Measurements from ENCODE around the gene LHFPL2. TPM values are rescaled to one million over a fixed set of nuclear protein-coding genes. Genes with fewer than 3 reads are reported as not detected.
"Not testable (repeated sequence)": the region's sequence is repeated elsewhere in the genome, so short reads cannot be mapped to it uniquely, and the experiment has no call there.

The LHFPL2 gene
- polyA plus RNA-seq, 1 of the 3 experiments (the other 2 are of a cell fraction), result 10.4 TPM

- TF ChIP-seq RXRA (IDR thresholded peaks at IDR 0.05; ENCODE audit: borderline replicate concordance, low read depth), result no peak
- no peak for TF ChIP-seq ELF1 (IDR thresholded peaks at IDR 0.05)
- TF ChIP-seq REST (IDR thresholded peaks at IDR 0.05; ENCODE audit: low read depth, low read length), result no peak
- TF ChIP-seq FOXJ3 (CRISPR knock-in tag; IDR thresholded peaks at IDR 0.05), result no peak
- no peak for TF ChIP-seq MAX (IDR thresholded peaks at IDR 0.05; ENCODE audit: low read depth)
- no peak for TF ChIP-seq ZBTB33 (IDR thresholded peaks at IDR 0.05; ENCODE audit: borderline replicate concordance, low read depth)
- TF ChIP-seq JUND (IDR thresholded peaks at IDR 0.05), result no peak
- no peak for TF ChIP-seq POLR2AphosphoS5 (IDR thresholded peaks at IDR 0.05; ENCODE audit: low read depth, low read length)
- H3K27ac ChIP-seq (ENCODE audit: low read depth in 2 of 2, low read length in 1 of 2), result no peak overlapping the region
- no peak for DNase-seq
- H3K4me3 ChIP-seq (ENCODE audit: low read depth in 2 of 2, low read length in 1 of 2), result no peak overlapping the region
- no peaks in the 10 kb centered on the region for H3K27me3 ChIP-seq (ENCODE audit: insufficient read depth)
- H3K9me3 ChIP-seq, result no peaks in the 10 kb centered on the region; the same call in 1 of the 2 replicates
- no peaks in the 10 kb centered on the region for H3F3A ChIP-seq (replicated peaks; ENCODE audit: insufficient read depth)
- H3K9me2 ChIP-seq, result no peaks in the 10 kb centered on the region
- WGBS (ENCODE audit: low lambda C conversion rate), result 97% methylated on average over 3 of the region's 3 CpGs
- H2AFZ ChIP-seq (ENCODE audit: low read depth), result no peak overlapping the region
- H3K4me2 ChIP-seq, result no peak overlapping the region
- no peaks in the 10 kb centered on the region for H3K79me2 ChIP-seq (ENCODE audit: insufficient read depth)
- H4K20me1 ChIP-seq (ENCODE audit: insufficient read depth), result no peaks in the 10 kb centered on the region
- ChIA-PET POLR2A (no interaction called here), CTCF (no interaction called here)
- peaks cover 0 to 3% of the 10 kb centered on the region in 2 experiments; a peak in 1 of 4 replicates for H3K4me1 ChIP-seq (ENCODE audit: control insufficient read depth in 1 of 2, insufficient read depth in 2 of 2, low read depth in 1 of 2, low read length in 1 of 2)
- H3K9ac ChIP-seq, result no peak overlapping the region
- H3K36me3 ChIP-seq (replicated peaks in 1 of 2; ENCODE audit: control insufficient read depth in 1 of 2, insufficient read depth in 2 of 2, low read length in 1 of 2), result no peaks in the 10 kb centered on the region
These were observed 41.1 kb upstream of the LHFPL2 start for GRCh38 chr5:78689540-78690252.

DNA sequence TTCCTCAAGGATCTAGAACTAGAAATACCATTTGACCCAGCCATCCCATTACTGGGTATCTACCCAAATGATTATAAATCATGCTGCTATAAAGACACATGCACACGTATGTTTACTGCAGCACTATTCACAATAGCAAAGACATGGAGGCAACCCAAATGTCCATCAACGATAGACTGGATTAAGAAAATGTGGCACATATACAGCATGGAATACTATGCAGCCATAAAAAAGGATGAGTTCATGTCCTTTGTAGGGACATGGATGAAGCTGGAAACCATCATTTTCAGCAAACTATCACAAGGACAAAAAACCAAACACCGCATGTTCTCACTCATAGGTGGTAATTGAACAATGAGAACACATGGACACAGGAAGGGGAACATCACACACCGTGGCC lies 38.9 kb upstream of the LHFPL2 start:
- H3F3A ChIP-seq (replicated peaks; ENCODE audit: insufficient read depth); CTCF ChIA-PET; H3K9ac ChIP-seq; H3K4me3 ChIP-seq (ENCODE audit: low read depth in 2 of 2, low read length in 1 of 2); H3K9me3 ChIP-seq; H2AFZ ChIP-seq (ENCODE audit: low read depth); H3K79me2 ChIP-seq (ENCODE audit: insufficient read depth); DNase-seq; POLR2A ChIA-PET; H3K27me3 ChIP-seq (ENCODE audit: insufficient read depth); H3K36me3 ChIP-seq (replicated peaks in 1 of 2; ENCODE audit: control insufficient read depth in 1 of 2, insufficient read depth in 2 of 2, low read length in 1 of 2); H3K4me1 ChIP-seq (ENCODE audit: control insufficient read depth in 1 of 2, insufficient read depth in 2 of 2, low read depth in 1 of 2, low read length in 1 of 2); H3K9me2 ChIP-seq; H3K4me2 ChIP-seq; H3K27ac ChIP-seq (ENCODE audit: low read depth in 2 of 2, low read length in 1 of 2); H4K20me1 ChIP-seq (ENCODE audit: insufficient read depth): not testable (repeated sequence)
- WGBS (ENCODE audit: low lambda C conversion rate), result 82% methylated on average over 4 of the region's 4 CpGs

DNA sequence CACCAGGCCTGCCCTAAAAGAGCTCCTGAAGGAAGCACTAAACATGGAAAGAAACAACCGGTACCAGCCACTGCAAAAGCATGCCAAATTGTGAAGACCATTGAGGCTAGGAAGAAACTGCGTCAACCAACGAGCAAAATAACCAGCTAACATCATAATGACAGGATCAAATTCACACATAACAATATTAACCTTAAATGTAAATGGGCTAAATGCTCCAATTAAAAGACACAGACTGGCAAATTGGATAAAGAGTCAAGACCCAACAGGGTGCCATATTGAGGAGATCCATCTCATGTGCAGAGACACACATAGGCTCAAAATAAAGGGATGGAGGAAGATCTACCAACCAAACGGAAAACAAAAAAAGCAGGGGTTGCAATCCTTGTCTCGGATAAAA lies 35.3 kb upstream of the LHFPL2 start:
- H3K4me1 ChIP-seq (ENCODE audit: control insufficient read depth in 1 of 2, insufficient read depth in 2 of 2, low read depth in 1 of 2, low read length in 1 of 2); H3K27me3 ChIP-seq (ENCODE audit: insufficient read depth); H3K9me2 ChIP-seq; H3F3A ChIP-seq (replicated peaks; ENCODE audit: insufficient read depth); H3K4me3 ChIP-seq (ENCODE audit: low read depth in 2 of 2, low read length in 1 of 2); DNase-seq; H3K9ac ChIP-seq; H4K20me1 ChIP-seq (ENCODE audit: insufficient read depth); H3K9me3 ChIP-seq; H3K27ac ChIP-seq (ENCODE audit: low read depth in 2 of 2, low read length in 1 of 2); H3K36me3 ChIP-seq (replicated peaks in 1 of 2; ENCODE audit: control insufficient read depth in 1 of 2, insufficient read depth in 2 of 2, low read length in 1 of 2); H3K4me2 ChIP-seq; POLR2A ChIA-PET; CTCF ChIA-PET; H2AFZ ChIP-seq (ENCODE audit: low read depth); H3K79me2 ChIP-seq (ENCODE audit: insufficient read depth): not testable (repeated sequence)
- WGBS (ENCODE audit: low lambda C conversion rate), result 92% methylated on average over 5 of the region's 5 CpGs
